A172 (cell line): ENCODE measurements around the gene ABCC9. TPM values are rescaled to one million over a fixed set of nuclear protein-coding genes. Genes with fewer than 3 reads are reported as not detected.

Experiments
- DNase-seq: peaks from one replicate; pipeline ENCODE4 v3.0.0-alpha.2; 2015; ENCODE audit warnings: low spot score
- total RNA-seq: library from RNA; depleted of rRNA; stranded (reverse); fragments of >200 nt; shearing (Covaris generic); gene quantifications from 2 replicates; pipeline ENCODE4 v1.2.3, GENCODE V29; 2014

The ABCC9 gene
- total RNA-seq, 1 experiment from 2014 or later = 0.17 TPM

DNA sequence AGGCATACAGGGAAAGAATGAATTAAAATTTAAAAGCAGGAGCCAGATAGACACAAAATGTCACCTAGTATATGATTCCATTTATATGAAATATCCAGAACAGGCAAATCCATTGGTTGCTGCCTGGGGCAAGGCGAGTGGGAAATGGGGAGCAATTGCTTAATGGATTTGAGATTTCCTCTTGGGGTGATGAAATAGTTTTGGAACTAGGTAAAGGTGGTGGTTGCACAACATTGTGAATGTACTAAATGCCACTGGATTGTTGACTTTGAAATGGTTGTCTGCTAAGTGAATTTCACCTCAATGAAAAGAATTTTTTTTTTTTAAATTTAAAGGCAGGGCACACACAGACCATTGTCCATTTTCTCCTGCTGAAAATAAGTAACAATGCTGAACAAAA, 61.9 kb downstream of the ABCC9 start:
- DNase-seq = no peak

DNA sequence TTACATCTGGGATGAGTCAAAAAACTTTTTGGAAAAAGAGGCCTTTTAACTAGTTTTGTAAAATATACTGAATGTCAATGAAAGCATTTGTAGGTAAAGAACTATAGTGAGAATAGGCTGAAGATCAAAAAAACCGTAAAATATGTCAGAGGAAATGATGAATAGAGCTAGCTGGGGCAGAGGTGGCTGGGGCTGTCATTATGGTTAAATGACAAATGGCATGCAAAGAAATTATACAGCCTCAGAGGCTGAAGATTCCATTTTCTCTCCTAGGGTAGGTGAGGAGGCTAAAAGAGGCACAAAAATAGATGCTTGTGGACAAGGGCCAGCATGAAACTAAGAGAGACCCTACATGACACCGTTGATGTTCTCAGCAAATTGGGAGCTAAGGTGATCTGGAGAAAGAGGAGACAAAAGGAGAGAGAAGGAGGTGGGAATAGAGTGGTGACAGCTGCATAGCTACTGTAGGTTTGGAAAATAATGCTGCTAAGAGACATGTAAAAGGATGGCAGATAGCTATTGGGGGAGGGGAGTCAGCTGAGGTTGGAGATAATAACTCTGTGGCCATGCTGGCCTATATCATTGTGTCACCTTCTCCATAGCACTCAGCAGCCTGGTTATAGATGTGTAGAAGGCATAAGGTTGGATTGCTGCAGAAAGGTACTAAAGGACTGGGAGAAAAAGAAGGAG, 63.8 kb downstream of the ABCC9 start:
- DNase-seq = no peak

GRCh38 chr12:21865846-21866245, 75.4 kb downstream of the ABCC9 start:
- no peak for DNase-seq

DNA sequence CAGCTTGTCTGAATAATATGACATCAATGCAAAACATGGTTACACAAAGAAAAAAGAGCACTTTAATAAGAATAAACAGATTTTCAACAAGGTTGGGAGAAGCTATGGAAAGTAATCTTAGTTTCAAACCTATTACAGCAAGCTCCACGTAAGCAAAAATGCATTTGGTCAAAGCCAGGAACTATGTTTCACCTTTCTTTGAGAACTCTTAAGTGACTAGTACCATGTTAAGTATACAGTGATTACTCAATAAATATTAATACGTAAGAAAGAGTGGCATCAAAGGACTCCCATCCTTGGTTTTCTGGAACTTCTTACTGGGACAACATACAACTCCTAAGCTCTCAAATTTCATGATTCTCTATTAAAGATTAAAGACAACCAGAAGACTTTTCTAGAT, 80.7 kb downstream of the ABCC9 start:
- DNase-seq = no peak

- no peak for DNase-seq
These were observed 81.1 kb downstream of the ABCC9 start for GRCh38 chr12:21860128-21860527.

- peak; percentile 43 for DNase-seq
These were observed 89.0 kb downstream of the ABCC9 start for GRCh38 chr12:21852251-21852650.

GRCh38 chr12:21851151-21851550, 90.1 kb downstream of the ABCC9 start:
- no peak for DNase-seq

- DNase-seq = no peak
These were observed 90.8 kb downstream of the ABCC9 start for GRCh38 chr12:21850419-21850818.

DNA sequence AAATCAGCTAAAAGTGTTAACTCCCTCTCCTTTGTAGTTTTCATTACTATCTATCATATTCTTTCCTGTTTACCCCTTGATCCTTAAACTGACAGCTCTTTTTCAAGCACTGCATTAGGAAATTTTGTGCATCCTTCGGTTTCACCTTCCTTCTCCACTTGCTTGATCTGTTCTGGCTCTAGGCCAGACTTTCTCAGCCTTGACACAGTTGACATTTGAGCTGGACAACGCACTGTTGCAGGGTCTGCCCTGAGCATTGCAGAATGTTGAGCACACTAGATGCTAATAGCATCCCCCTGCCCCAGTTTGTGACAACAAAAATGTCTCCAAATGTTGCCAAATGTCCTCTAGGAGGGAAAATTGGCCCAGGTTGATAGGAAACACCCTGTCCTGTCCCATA, 91.3 kb downstream of the ABCC9 start:
- no peak for DNase-seq

GRCh38 chr12:21848192-21848591, 93.0 kb downstream of the ABCC9 start:
- DNase-seq = no peak

DNA sequence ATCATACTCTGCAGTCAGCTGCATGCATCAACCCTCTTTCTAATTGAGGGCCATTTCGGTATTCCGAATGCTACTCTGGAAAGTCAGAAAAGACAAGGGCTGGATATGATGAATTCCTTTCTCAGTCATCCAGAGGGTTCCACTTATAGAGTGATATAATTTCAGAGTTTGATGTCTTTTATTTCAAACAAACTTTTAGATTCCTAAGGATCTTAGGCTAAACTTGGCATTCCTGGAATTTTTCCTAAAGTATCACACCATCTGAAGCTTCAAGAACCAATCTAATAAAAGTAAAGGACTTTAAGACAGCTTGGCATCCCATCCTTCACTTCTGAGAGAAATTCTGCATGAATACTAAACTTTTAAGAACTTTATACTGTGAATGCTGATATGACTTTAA, 97.4 kb downstream of the ABCC9 start:
- no peak for DNase-seq

- DNase-seq = no peak
These were observed 101.5 kb downstream of the ABCC9 start for GRCh38 chr12:21839776-21840175.

GRCh38 chr12:21837847-21838246, 103.4 kb downstream of the ABCC9 start:
- no peak for DNase-seq

- DNase-seq = no peak
These were observed 109.4 kb downstream of the ABCC9 start for GRCh38 chr12:21831791-21832344.

DNA sequence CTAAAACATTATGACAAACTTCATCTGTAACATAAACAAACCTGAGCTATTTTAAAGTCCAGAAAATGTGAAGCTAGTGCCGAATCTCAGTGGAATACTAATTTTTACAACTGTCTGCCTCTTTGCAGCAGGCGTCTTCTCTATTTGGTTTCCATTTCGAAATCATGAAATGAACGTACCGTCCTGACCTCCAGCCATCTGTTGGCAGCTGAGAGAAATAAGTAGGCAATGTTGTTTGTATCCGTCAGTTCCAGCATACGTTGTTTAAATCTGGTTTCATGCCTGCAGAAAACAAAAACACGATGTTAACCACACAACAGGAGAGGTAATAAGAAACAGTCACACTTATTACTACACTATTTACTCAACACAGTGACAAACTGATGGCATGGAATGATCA, 112.4 kb downstream of the ABCC9 start:
- no peak for DNase-seq

DNA sequence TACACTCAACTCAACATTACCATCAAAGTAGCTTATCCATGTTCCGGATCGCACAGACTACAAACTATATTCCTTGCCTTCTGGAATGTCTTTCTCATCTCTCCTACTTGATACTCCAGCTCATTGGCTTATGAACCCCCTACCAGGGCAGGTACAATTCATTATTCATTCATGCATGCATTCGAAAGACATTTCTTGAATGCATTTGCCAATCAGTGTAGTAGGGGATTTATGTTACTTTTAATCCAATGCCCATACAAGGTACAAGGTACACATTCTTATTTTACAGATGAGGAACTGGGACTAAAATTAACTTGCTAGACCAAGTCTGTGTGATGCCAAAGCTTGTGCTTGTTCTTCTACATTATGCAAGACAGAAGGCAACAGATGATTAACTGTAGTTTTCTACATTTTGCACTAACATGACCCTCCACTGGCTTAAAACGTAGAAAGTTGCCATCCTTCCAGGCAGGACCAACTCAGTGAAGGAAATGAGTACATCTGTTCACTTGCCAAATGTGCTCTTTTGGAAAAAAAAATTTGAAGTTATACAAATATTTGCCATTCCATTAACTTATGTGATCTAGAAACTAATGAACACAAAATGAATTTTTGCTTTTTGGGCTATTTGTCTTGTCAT, 113.0 kb downstream of the ABCC9 start:
- no peak for DNase-seq

- no peak for DNase-seq
These were observed 114.1 kb downstream of the ABCC9 start for GRCh38 chr12:21827083-21827482.

DNA sequence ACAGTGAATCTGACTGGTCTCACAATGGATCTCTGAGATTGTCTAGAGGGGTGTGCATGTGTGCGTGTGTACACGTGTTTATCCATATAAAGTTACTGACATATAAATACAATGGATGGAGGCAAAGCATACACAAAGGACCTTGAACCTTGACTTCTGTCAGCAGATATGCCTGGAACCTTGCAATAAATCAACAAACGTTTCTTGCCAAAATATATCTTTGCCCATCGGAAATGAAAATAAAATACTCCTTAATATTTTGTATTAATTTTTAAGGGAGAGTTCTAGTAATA, 114.7 kb downstream of the ABCC9 start:
- DNase-seq = no peak

DNA sequence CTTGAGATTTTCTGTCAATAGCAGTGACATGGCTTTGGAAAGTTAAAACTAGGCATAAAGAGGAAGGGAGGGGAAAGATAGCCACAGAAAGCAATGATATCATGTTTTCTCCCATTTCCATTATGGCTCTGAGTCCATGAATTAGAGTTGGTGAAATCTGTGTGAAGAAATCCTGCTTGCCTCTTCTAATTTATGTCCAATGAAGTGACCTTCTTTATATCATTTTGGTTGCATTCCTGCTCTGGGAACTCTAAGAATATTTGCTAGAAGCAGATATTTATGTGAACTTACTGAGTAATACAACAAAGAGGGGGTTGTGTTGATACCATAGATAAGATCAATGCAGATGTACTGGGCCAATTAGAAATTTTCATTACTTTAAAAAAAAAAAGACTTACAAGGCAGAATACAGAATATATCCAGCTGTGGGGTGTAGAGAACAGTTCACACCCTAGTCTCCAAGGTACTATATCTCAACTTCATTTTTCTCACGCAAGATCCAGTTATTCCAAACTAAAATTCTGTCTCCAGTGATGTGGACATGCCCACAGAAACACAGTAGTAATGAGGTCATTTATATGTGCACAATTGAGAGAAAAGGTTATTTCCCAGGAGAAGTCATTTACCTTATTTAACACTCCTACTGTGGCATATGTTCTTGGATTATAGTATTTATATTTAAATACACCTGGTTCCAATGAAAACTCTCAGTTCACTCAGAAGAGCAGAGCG, 115.2 kb downstream of the ABCC9 start:
- no peak for DNase-seq

GRCh38 chr12:21823581-21823980, 117.6 kb downstream of the ABCC9 start:
- no peak for DNase-seq

GRCh38 chr12:21819678-21820077, 121.5 kb downstream of the ABCC9 start:
- no peak for DNase-seq

GRCh38 chr12:21819236-21819635, 122.0 kb downstream of the ABCC9 start:
- DNase-seq = no peak

GRCh38 chr12:21818627-21819026, 122.6 kb downstream of the ABCC9 start:
- DNase-seq = no peak
